GM19099 (cell line): ENCODE data around the gene MLC1.

Experiments used
- POLR2A ChIP-seq: IDR thresholded peaks from 3 replicates; pipeline ENCODE4 v1.6.1; 2011; ENCODE audit warnings: low read depth; ENCODE audit not compliant: insufficient read length; ENCODE audit errors: extremely low read depth

The MLC1 gene

DNA sequence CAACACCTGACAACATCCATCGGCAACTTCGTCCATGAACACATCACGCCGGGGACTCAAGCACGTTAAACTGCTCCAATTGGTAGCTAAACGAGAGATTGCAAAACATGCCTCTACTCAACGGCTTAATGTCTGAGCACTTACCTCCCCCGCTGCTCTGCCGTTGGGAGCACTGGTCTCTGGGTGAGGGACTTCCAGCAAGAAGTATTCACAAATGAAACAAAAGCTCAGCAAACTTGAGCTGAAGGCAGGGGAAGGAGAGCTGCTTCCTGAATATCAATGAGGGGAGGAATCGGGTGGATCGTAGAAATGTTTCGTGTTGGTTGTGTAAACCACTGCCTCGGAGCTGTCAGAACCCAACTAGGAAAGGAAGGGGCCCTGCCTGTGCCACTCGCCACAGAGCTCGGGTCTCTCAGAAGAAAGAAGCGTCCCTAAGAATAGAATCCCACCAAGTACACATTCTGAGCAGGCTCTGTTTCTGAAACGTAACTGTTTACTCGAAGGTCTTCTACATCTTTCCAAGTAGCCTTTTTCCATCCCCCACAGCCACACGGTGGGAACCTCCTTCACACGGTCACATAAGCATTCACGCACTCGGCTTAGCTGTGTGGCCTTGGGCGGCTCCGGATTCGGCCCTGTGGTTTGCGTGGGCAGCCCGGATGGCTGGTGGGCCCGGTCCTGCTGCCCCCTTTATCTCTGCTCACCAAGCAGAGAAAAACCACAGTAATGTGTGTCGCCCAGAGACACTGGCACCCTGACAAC, at the start of gene MLC1:
Gene MLC1 (minus strand): TSS at position 216 of the 762 bp plus-strand sequence. CDS start 524 bp downstream, outside the sequence.
- no peak for TF ChIP-seq POLR2A

DNA sequence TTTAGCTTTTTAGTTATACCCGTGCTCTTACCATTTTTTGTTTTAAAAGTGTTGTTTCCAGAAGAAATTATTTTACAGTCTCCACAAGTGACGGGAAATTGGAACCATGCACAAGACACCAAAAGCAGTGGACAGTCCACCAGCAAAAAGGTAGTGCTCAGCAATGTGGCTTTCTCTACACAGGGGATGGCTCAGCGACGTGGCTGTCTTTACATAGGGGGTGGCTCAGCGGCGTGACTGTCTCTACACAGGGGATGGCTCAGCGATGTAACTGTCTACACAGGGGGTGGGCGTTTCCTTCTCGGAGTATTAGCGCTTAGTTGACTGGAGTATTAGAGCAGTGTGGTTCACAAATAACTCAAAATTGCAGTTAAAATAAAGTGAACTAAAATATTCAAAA, 49.3 kb upstream of the MLC1 start:
- TF ChIP-seq POLR2A: no peak

DNA sequence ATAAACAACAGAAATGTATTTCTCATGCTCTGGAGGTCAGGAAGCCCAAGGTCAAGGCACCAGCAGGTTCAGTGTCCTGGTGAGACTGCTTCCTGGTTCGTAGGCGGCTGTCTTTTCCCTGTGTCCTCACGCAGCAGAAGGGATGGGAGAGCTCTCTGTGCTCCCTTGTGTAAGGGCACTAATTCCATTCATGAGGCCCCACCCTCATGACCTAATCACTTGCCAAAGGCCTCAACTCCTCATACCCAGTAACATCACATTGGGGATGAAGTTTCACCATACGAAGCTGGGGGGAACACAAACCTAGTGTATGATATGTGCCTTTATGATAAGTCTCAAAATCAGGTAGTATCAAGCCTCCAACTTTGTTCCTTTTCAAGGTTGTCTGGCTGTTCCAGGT, 46.7 kb upstream of the MLC1 start:
- TF ChIP-seq POLR2A: no peak

DNA sequence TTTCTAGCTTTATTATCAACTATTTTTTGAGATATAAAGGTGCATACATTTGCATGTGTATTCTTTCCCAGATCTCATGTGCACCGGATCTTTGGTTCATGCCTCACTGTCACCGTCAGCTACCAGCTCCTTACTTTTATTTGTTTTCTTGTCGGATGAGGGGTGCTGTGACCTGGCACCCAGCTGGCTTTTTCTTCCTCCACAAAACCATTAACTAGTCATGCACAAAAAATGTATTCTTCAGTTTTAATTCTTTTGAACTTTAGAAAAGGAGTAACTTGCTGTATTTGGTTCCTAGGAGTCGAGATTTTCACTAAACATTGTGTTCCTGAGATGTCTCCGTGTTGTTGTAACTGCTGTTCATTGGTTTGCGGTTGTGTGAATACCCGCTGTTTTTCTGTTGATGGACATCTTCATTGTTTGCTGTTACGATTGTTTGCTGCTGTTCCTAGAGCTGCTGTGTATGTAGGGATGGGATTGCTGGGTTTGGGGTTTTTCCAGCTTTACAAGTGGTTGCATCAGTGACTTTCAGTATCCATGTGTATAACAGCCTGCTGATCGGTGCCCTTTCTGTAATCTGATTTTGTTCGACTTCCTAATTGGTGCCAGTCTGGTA, 44.0 kb upstream of the MLC1 start:
- TF ChIP-seq POLR2A: no peak

DNA sequence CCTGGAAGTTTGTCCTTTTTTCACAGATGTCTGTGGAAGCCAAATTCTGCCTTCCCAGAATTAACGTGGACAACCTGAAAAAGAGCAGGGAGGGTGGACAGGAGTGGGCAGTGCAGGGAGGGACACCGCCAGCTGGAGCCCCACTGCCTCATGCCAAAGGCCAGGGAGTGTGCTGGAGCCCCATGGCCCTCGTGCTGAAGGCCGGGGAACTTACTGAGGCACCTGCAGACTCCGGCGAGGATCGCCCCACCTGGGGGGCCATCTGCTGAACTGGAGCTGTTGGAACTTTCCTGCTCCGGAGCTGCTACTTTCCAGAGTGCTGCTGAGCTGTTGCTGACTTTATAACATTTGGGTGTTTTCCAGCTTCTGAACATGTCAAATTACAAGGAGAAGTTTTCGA, 39.8 kb upstream of the MLC1 start:
- TF ChIP-seq POLR2A: no peak

DNA sequence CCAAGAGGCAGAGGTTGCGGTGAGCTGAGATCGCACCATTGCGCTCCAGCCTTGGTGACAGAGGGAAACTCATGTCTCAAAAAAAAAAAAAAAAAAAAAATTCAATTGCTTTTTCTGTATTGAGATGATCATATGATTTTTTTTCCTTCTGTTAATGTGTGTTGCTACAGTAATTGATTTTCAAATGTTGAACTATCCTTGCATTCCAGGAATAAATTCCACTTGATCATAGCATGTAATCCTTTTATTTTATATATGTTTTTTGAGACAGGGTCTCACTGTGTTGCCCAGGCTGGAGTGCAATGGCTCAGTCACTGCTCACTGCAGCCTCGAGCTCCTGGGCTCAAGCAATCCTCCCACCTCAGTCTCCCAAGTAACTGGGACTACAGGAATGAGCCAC, 37.9 kb upstream of the MLC1 start:
- TF ChIP-seq POLR2A: no peak

DNA sequence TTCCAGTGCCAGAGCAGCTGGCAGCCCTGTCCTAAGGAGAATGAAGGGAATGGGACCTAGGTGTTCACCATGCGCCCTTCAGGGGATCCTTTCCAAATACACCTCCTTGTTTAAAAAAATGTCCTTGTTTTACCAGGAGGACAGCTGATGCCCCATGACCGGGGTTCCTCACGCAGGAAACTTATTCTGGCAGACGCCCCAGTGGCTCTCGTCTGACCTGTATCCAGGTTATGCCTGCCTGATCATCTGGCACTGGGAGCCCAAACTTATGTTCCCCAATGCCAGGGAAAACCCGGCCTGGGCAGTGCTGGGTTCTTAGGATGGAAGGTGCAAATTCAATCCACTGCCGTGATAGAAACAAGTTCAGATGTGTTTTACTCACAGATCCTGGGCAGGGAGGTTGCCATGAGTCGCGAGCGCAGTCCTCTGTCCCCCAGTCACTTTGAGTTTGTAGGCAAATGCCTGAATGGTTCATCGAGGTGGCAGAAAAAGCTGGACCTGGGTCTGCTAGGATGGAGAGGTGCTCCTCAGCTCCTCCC, 36.0 kb upstream of the MLC1 start:
- TF ChIP-seq POLR2A: no peak

DNA sequence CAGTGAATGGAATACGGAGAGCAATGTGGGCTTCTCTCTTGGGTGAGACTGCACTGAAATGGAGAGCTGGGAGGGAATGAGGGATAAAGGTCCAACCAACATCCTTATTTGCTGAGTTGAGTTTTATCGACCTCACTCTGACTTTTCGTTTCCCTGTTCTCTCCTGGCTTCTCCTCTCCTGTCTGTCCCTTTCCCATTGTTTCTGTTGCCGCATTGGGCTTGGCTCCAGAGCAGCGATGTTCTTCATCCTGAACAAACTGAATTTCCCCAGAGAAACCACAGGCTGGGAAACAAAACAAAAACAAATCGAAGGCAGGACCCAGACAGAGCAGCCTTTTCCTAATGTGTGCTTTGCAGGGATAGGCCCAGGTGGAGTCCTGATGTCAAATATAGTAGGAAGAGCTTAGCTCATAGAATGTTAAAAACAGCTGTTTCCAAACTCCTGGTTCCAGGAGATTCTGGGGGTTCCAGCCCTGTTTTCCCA, 34.6 kb upstream of the MLC1 start:
- no peak for TF ChIP-seq POLR2A

DNA sequence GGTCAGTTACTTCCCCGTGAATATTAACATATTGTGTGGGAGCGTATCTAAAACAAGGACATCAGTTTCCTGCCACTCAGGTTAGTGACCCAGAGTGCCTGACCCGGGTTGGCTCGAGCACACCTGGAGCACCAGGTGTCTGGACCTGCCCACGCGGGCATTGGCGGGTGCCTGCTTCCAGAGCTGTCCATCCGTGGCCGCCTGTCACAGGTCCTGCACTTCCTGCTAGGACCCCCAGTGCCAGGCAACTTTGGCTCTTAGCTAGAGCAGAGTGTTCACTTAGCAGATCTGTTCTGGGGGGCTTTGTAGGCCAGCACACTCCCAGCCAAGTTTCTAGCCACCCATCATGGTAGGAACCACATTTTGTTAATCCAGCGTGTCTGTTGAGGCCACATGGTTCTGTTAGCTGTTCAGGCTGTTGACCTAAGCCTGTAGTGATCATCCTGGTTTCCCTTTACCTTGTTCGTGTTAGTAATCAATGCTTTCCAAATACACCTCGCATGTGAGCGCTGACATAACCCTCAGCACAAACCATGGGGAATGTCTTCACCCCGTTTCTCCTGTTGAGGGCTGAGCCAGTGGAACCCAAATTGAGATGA, 34.0 kb upstream of the MLC1 start:
- no peak for TF ChIP-seq POLR2A

DNA sequence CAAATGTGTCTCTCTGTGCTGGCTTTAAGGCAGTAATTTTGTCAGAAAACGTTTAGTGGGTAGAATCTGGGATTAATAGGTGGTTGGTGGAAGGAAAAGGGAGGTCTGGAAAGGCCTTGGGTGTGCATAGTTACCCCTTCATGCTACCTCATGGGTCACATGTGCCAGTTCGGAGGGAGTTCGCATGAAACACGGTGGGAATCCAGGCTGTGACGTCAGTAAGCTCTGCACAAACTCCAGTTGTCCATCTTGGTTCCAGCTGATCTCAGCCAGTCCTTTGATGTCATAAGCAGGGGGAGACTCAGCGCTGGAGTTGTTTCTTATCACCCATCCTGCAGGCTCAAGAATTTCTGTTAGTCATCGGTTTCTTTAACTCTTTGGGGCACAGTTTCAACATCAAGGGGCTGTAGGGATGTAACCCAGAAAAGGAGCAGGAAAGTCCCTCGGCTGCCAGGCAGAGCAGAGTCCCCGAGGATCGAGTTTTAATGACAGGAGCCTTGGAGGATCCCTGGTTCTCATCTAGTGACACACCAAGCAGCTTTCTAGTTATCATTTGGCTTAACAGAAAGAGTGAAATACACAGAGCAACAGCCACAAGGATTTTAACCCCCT, 33.4 kb upstream of the MLC1 start:
- TF ChIP-seq POLR2A: no peak

DNA sequence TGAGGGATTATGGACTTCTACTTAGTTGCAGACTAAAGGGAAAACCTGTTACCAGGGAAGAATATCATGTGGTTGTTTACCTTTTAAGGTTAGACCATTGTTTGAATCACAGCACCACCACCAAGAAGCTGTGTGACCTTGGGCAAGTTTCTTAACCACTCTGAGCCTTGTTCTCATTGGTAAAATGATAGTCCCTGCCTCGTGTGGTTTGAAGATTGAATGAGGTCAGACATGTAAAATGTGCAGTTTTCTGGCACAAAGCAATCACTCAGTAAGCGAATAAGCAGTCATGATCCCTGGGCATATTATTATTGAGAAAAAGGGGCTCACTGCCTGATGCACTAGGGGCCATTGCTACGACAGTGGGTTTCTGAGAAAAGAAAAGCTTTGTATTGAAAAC, 32.9 kb upstream of the MLC1 start:
- no peak for TF ChIP-seq POLR2A

DNA sequence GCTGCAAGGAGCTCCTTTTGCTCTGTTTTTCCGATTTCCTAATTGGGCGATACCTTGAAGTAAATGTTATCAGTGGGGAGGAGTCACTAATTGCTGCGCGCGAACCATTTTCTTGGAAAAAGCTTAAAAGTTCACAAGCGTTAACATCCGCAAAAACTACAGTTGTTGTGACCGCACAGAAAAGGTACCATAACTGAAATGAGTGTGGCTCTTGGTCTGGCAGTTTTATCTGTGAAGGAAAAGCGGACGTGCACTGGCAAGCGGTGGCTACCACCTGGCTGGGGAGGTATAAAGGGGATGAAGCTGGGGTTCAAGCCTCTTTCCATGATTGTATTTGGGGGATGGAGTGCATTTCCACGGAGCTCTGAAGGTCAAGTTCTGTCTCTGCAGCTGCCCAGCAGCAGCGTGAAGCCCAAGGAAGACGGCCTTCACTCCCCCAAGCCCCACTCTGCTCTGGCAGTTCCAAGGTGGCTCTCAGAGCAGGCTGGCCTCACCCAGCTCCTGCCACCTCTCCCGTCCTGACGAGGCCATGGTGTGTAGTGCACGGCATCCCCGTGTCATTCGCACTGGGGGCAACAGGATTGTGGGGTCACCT, 32.0 kb upstream of the MLC1 start:
- no peak for TF ChIP-seq POLR2A

DNA sequence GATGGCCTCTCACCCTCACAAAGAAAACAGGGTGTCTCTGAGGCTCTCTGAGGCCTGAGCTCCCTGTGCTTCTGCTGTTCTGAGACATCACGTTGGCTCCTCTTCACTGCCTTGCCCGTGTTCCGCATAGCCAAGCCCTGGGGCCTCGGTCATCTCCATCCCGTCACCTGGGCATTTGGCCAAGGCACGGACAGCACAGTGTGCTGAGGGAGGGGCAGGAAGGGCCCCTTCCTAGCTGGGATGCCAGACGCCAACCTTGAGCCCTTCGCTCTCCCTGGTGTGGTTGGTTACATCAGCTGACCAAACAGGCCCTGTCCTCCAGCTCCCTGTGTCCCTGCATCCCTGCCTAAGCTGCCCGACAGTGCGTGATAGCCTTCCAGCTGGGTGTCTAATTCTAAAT, 30.5 kb upstream of the MLC1 start:
- TF ChIP-seq POLR2A: no peak

DNA sequence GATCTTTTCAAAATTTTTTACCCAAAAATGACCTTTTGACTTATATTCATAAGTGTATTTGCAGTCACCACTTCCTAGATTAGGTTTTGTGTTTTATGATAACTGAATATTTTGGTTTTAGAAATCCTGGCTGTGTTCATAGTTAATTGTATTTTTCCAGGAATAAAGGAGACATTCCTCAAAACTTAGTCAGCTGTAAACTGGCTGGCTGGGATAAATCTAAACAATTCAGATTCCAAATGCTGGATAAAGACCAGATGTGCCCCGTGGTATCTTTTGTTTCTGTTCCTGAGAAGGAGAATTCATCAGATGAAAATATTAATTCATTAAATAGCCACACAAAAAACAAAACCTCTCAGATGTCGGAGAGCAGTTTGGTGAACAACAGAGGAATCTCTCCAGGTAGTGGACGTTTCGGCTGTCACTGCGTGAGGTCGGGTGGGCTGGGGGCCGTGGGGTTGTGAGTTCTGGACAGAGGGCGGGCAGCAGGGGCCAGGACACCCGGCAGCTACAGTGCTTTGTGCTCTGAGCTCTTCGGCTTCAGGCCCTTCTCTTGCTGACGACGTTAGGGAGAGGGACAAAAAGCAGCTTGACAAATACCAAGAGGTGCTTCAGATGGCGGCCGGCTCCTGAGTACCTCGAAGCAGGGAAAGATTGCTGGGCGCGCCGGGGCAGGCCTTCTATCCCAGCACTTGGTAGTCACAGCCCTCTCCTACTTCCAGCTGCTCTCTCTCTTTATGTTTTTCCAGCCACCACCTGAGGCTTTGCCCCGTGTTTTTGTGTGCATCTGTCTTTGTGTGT, 29.2 kb upstream of the MLC1 start:
- no peak for TF ChIP-seq POLR2A
